ENCODE results near the gene OBSCN. TPM values are rescaled to one million over a fixed set of nuclear protein-coding genes. Genes with fewer than 3 reads are reported as not detected.

OBSCN gene
- total RNA-seq, 1 experiment from 2014 or later, result 5.6 TPM

DNA sequence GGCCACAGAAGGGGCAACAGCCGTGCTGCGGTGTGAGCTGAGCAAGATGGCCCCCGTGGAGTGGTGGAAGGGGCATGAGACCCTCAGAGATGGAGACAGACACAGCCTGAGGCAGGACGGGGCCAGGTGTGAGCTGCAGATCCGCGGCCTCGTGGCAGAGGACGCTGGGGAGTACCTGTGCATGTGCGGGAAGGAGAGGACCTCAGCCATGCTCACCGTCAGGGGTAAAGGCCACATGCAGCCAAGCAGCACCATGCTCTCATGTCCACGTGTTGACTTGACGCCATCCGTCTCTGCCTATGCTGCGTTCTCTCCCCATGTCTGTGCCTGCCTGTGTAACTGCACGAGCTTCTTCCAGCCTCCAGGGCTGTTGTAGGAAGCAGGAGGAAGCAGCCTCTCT, 85.5 kb downstream of the OBSCN start:
- peaks cover 17% of the 10 kb centered on the region for H3K9me3 Mint-ChIP-seq (ENCODE audit: unreplicated experiment)
- ChIA-PET CTCF (no interaction called here), POLR2A (no interaction called here)
- H3K4me3 Mint-ChIP-seq (ENCODE audit: unreplicated experiment), result no peak overlapping the region
- Histone ChIP-seq H3K4me3 (ENCODE audit: low read depth, low read length) (no peak overlapping the region), H3K27me3 (replicated peaks; ENCODE audit: control insufficient read depth, insufficient read depth, low read length) (no peaks in the 10 kb centered on the region; the same call in 1 of the 2 replicates), H3K4me1 (no peaks in the 10 kb centered on the region), H3K9me3 (0 out of 2 replicates have a peak, but pooled peaks cover 6% of the 10 kb centered on the region), H3K36me3 (ENCODE audit: control insufficient read depth, insufficient read depth, low read length) (no peaks in the 10 kb centered on the region)
- TF ChIP-seq, protein P1, sequence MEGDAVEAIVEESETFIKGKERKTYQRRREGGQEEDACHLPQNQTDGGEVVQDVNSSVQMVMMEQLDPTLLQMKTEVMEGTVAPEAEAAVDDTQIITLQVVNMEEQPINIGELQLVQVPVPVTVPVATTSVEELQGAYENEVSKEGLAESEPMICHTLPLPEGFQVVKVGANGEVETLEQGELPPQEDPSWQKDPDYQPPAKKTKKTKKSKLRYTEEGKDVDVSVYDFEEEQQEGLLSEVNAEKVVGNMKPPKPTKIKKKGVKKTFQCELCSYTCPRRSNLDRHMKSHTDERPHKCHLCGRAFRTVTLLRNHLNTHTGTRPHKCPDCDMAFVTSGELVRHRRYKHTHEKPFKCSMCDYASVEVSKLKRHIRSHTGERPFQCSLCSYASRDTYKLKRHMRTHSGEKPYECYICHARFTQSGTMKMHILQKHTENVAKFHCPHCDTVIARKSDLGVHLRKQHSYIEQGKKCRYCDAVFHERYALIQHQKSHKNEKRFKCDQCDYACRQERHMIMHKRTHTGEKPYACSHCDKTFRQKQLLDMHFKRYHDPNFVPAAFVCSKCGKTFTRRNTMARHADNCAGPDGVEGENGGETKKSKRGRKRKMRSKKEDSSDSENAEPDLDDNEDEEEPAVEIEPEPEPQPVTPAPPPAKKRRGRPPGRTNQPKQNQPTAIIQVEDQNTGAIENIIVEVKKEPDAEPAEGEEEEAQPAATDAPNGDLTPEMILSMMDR (IDR thresholded peaks at IDR 0.05; ENCODE audit: insufficient read depth in 1 of 2, low read depth in 1 of 2, low read length in 1 of 2, severe bottlenecking in 1 of 2, unreplicated experiment in 1 of 2), result no peak
- H3K27ac Mint-ChIP-seq (ENCODE audit: unreplicated experiment), result no peak overlapping the region
- peaks cover 10% of the 10 kb centered on the region for H3K27me3 Mint-ChIP-seq (ENCODE audit: insufficient read depth, unreplicated experiment)
- DNase-seq, result no peak
- H3K36me3 Mint-ChIP-seq (ENCODE audit: insufficient read depth, unreplicated experiment), result no peaks in the 10 kb centered on the region
- no peaks in the 10 kb centered on the region for H3K4me1 Mint-ChIP-seq (ENCODE audit: low read depth, unreplicated experiment)
- no TSS peak for BruUV-seq (replicated peaks)
- intact Hi-C loops (cut with micrococcal nuclease; ENCODE audit: unreplicated experiment), result no loop called here

- intact Hi-C loops (cut with micrococcal nuclease; ENCODE audit: unreplicated experiment), result no loop called here
- Histone ChIP-seq H3K4me3 (ENCODE audit: low read depth, low read length) (no peak overlapping the region), H3K36me3 (ENCODE audit: control insufficient read depth, insufficient read depth, low read length) (no peaks in the 10 kb centered on the region), H3K27me3 (replicated peaks; ENCODE audit: control insufficient read depth, insufficient read depth, low read length) (no peaks in the 10 kb centered on the region; the same call in 1 of the 2 replicates), H3K4me1 (no peaks in the 10 kb centered on the region), H3K9me3 (0 out of 2 replicates have a peak, but pooled peaks cover 6% of the 10 kb centered on the region)
- Mint-ChIP-seq H3K27me3 (ENCODE audit: insufficient read depth, unreplicated experiment) (peaks cover 6% of the 10 kb centered on the region), H3K36me3 (ENCODE audit: insufficient read depth, unreplicated experiment) (no peaks in the 10 kb centered on the region), H3K4me1 (ENCODE audit: low read depth, unreplicated experiment) (no peaks in the 10 kb centered on the region), H3K27ac (ENCODE audit: unreplicated experiment) (no peak overlapping the region), H3K9me3 (ENCODE audit: unreplicated experiment) (peaks cover 23% of the 10 kb centered on the region), H3K4me3 (ENCODE audit: unreplicated experiment) (no peak overlapping the region)
- ChIA-PET CTCF (no interaction called here), POLR2A (no interaction called here)
- no TSS peak for BruUV-seq (replicated peaks)
- no peak for DNase-seq
- TF ChIP-seq, protein P1 (IDR thresholded peaks at IDR 0.05; ENCODE audit: insufficient read depth in 1 of 2, low read depth in 1 of 2, low read length in 1 of 2, severe bottlenecking in 1 of 2, unreplicated experiment in 1 of 2), result no peak
These were observed 86.1 kb downstream of the OBSCN start for GRCh38 chr1:228293816-228294500.

DNA sequence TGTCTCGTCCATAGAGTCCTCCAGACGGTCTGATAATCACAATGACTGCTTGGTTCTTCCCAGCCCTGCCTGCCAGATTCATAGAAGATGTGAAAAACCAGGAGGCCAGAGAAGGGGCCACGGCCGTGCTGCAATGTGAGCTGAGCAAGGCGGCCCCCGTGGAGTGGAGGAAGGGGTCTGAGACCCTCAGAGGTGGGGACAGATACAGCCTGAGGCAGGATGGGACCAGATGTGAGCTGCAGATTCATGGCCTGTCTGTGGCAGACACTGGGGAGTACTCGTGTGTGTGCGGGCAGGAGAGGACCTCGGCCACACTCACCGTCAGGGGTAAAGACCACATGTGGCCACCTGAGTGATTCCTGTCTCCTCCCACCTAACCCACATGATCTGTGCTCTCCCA, 86.9 kb downstream of the OBSCN start:
- no peak for DNase-seq
- Histone ChIP-seq H3K4me1 (no peaks in the 10 kb centered on the region), H3K9me3 (0 out of 2 replicates have a peak, but pooled peaks cover 6% of the 10 kb centered on the region), H3K4me3 (ENCODE audit: low read depth, low read length) (no peak overlapping the region), H3K36me3 (ENCODE audit: control insufficient read depth, insufficient read depth, low read length) (no peaks in the 10 kb centered on the region), H3K27me3 (replicated peaks; ENCODE audit: control insufficient read depth, insufficient read depth, low read length) (no peaks in the 10 kb centered on the region; the same call in 1 of the 2 replicates)
- H3K9me3 Mint-ChIP-seq (ENCODE audit: unreplicated experiment), result peaks cover 30% of the 10 kb centered on the region
- ChIA-PET CTCF (no interaction called here), POLR2A (no interaction called here)
- H3K36me3 Mint-ChIP-seq (ENCODE audit: insufficient read depth, unreplicated experiment), result no peaks in the 10 kb centered on the region
- peaks cover 4% of the 10 kb centered on the region for H3K27me3 Mint-ChIP-seq (ENCODE audit: insufficient read depth, unreplicated experiment)
- no peak overlapping the region for H3K4me3 Mint-ChIP-seq (ENCODE audit: unreplicated experiment)
- H3K4me1 Mint-ChIP-seq (ENCODE audit: low read depth, unreplicated experiment), result no peaks in the 10 kb centered on the region
- no peak overlapping the region for H3K27ac Mint-ChIP-seq (ENCODE audit: unreplicated experiment)
- TF ChIP-seq, protein P1 (IDR thresholded peaks at IDR 0.05; ENCODE audit: insufficient read depth in 1 of 2, low read depth in 1 of 2, low read length in 1 of 2, severe bottlenecking in 1 of 2, unreplicated experiment in 1 of 2), result no peak
- intact Hi-C loops (cut with micrococcal nuclease; ENCODE audit: unreplicated experiment), result no loop called here
- BruUV-seq (replicated peaks), result no TSS peak
